CD8-positive, alpha-beta memory T cell (primary cell): ENCODE measurements around the gene CYFIP2. TPM values are rescaled to one million over a fixed set of nuclear protein-coding genes. Genes with fewer than 3 reads are reported as not detected.
"Not testable (repeated sequence)": the region's sequence is repeated elsewhere in the genome, so short reads cannot be mapped to it uniquely, and the experiment has no call there.

ENCODE experiments used
- CTCF ChIA-PET: fragments of 350-600 bp; sonication (Branson Sonifier 250); formaldehyde crosslinking; loops from one replicate; lab custom pipeline; 2021; ENCODE audit warnings: antibody characterized with exemption; lab: Charles Lee
- POLR2A ChIA-PET: fragments of 350-600 bp; sonication (Branson Sonifier 250); formaldehyde crosslinking; loops from one replicate; lab custom pipeline; 2021; ENCODE audit warnings: antibody characterized with exemption; lab: Charles Lee
- DNase-seq, 5 donors: peaks; one replicate each; pipeline versions ENCODE4 v3.0.0 to v3.0.0-alpha.2; 2020 to 2022; ENCODE audit warnings: mixed read lengths in 1 of 5
- H3K27ac ChIP-seq: one replicate; pipeline ENCODE4 v1.7.0; 2013; ENCODE audit warnings: low read depth, mild to moderate bottlenecking, low read length, moderate library complexity
- H3K27me3 ChIP-seq: 2 replicates; pipeline ENCODE4 v1.7.0; 2013; ENCODE audit warnings: low read length, mild to moderate bottlenecking; ENCODE audit not compliant: insufficient read depth, poor library complexity, severe bottlenecking
- H3K36me3 ChIP-seq: 2 replicates; pipeline ENCODE4 v1.7.0; 2013; ENCODE audit warnings: mild to moderate bottlenecking, low read length, moderate library complexity; ENCODE audit not compliant: insufficient read depth
- H3K4me1 ChIP-seq: 2 replicates; pipeline ENCODE4 v1.7.0; 2013; ENCODE audit warnings: mild to moderate bottlenecking, low read length, moderate library complexity; ENCODE audit not compliant: insufficient read depth
- H3K4me3 ChIP-seq: 2 replicates; pipeline ENCODE4 v1.7.0; 2013; ENCODE audit warnings: mild to moderate bottlenecking, low read length
- H3K9me3 ChIP-seq: 2 replicates; pipeline ENCODE4 v1.7.0; 2013; ENCODE audit warnings: mild to moderate bottlenecking, low read length
- H3K27ac Mint-ChIP-seq, 8 donors: one replicate each; pipeline ENCODE4 v1.8.0; 2020 to 2021; ENCODE audit warnings: mixed read lengths in 8 of 8, mild to moderate bottlenecking in 6 of 8, inconsistent platforms in 3 of 8, moderate library complexity in 3 of 8
- H3K27me3 Mint-ChIP-seq, 2 donors: one replicate each; pipeline ENCODE4 v1.8.0; 2020 to 2021; ENCODE audit warnings: mixed read lengths in 2 of 2, mild to moderate bottlenecking in 1 of 2, moderate library complexity in 1 of 2
- H3K36me3 Mint-ChIP-seq, 3 donors: one replicate each; pipeline ENCODE4 v1.8.0; 2020 to 2021; ENCODE audit warnings: mixed read lengths in 3 of 3, inconsistent platforms in 1 of 3, mild to moderate bottlenecking in 1 of 3
- H3K4me1 Mint-ChIP-seq, 3 donors: one replicate each; pipeline ENCODE4 v1.8.0; 2020 to 2021; ENCODE audit warnings: mixed read lengths in 3 of 3, inconsistent platforms in 1 of 3, mild to moderate bottlenecking in 1 of 3
- H3K4me3 Mint-ChIP-seq, 7 donors: one replicate each; pipeline ENCODE4 v1.8.0; 2020 to 2021; ENCODE audit warnings: mixed read lengths in 7 of 7, mild to moderate bottlenecking in 6 of 7, moderate library complexity in 4 of 7, inconsistent platforms in 2 of 7
- H3K9me3 Mint-ChIP-seq, 5 donors: one replicate each; pipeline ENCODE4 v1.8.0; 2020 to 2022; ENCODE audit warnings: mixed read lengths in 5 of 5, mild to moderate bottlenecking in 3 of 5, moderate library complexity in 2 of 5, inconsistent platforms in 1 of 5
- polyA plus RNA-seq: library from polyadenylated mRNA; unstranded; fragments of 300-500 nt; fragmentation: Illumina TruSeq; gene quantifications from one replicate; pipeline ENCODE4 v1.2.3, GENCODE V29; 2021
- total RNA-seq, 2 experiments: library from RNA; stranded (reverse); gene quantifications; one replicate each; pipeline ENCODE4 v1.2.3, GENCODE V29; 2021

CYFIP2 gene
- total and polyA plus RNA-seq, 3 experiments from 2014 or later, result 239 to 534 (median 259) TPM

DNA sequence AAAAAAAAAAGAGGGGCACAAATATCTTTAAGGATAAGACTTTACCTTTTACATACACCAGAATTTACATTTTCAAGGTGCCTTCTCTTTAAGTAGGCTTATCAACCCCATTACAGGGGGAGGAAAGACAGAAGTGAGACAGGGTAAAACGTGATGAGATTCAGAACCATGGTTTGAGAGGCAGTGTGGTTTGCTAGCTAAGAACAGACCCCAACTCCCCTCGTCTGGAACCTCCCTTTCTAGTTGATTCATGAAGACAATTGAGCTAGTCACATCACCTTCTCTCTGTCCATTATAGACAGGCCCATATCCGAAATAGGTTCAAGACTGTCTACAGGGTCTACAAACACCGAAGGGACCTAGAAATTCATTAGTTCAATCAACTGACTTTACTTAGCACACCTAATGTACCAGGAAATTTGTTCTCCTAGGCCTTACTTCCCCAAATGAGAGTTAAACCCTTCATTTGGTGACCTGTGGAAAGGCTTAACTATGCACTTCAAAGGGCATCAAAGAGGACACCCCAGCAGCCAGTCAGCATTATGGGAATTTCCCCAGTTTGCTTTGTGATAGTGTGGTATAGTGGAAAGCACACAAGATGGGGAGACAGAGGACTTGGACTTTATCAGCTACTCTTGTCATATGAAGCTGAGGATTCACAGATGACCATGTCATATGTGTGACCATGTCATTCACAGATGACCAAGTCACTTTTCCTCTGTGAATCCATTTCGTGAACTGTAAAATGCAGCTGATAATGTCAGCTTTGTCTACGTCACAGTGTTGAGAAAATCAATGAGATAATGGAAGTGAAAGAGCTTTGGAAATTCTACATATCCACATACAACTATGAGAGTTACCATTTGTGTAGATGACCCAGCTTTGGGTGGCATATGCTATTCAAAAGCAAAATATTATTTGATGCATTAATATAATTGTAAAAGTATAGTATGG lies 40.2 kb upstream of the CYFIP2 start:
- H3K4me1 ChIP-seq, result peaks cover 77% of the 10 kb centered on the region
- no peak overlapping the region for H3K27ac ChIP-seq
- CTCF ChIA-PET, result interaction anchor here (0.6 to 2.6 kb wide), 8 partner anchors 10 to 83 kb away, joined by 3 to 10 read pairs (median 4); partner anchors contain the start of gene MED7

GRCh38 chr5:157230610-157231009 lies 35.3 kb upstream of the CYFIP2 start:
- ChIA-PET CTCF (interaction anchor here (1.0 to 1.2 kb wide), 3 partner anchors 32 to 82 kb away, joined by 3 to 5 read pairs (median 3); no protein-coding TSS in a partner anchor), POLR2A (interaction anchor here (0.6 to 1.0 kb wide), 2 partner anchors 9 to 30 kb away, joined by 3 read pairs; no protein-coding TSS in a partner anchor)
- H3K4me3 ChIP-seq, result no peak overlapping the region
- H3K4me1 ChIP-seq, result peaks cover 72% of the 10 kb centered on the region
- Mint-ChIP-seq H3K9me3 (no peaks in the 10 kb centered on the region), H3K36me3 (peaks cover 26 to 90% (median 36%) of the 10 kb centered on the region in 3 donors), H3K27me3 (no peaks in the 10 kb centered on the region), H3K4me1 (peaks cover 46 to 79% (median 74%) of the 10 kb centered on the region in 3 donors), H3K4me3 (no peak overlapping the region), H3K27ac (peak overlapping the region in 3 of 8 donors; percentile 47 to 81 (median 60))
- peaks cover 74% of the 10 kb centered on the region for H3K36me3 ChIP-seq
- no peaks in the 10 kb centered on the region for H3K9me3 ChIP-seq
- H3K27me3 ChIP-seq, result no peaks in the 10 kb centered on the region
- H3K27ac ChIP-seq, result no peak overlapping the region
- DNase-seq, result no peak

More for the DNA sequence above, 40.2 kb upstream of the CYFIP2 start:
- H3K36me3 ChIP-seq, result peaks cover 50% of the 10 kb centered on the region
- peaks cover 31 to 90% (median 34%) of the 10 kb centered on the region in 3 donors for H3K36me3 Mint-ChIP-seq
- H3K27ac Mint-ChIP-seq, result peak overlapping the region; percentile 74 to 93 (median 88)
- no peak overlapping the region for H3K4me3 ChIP-seq
- peaks cover 49 to 81% (median 71%) of the 10 kb centered on the region in 3 donors for H3K4me1 Mint-ChIP-seq
- no peaks in the 10 kb centered on the region for H3K27me3 ChIP-seq
- DNase-seq, result peak in 1 of 5 donors; percentile 19
- H3K27me3 Mint-ChIP-seq, result no peaks in the 10 kb centered on the region
- POLR2A ChIA-PET, result interaction anchor here (0.5 to 1.7 kb wide), 5 partner anchors 9 to 83 kb away, joined by 3 to 4 read pairs (median 3); partner anchors contain the start of genes ITK and MED7
- no peaks in the 10 kb centered on the region for H3K9me3 Mint-ChIP-seq
- no peaks in the 10 kb centered on the region for H3K9me3 ChIP-seq
- peak overlapping the region in 6 of 7 donors; percentile 12 to 66 (median 50) for H3K4me3 Mint-ChIP-seq

DNA sequence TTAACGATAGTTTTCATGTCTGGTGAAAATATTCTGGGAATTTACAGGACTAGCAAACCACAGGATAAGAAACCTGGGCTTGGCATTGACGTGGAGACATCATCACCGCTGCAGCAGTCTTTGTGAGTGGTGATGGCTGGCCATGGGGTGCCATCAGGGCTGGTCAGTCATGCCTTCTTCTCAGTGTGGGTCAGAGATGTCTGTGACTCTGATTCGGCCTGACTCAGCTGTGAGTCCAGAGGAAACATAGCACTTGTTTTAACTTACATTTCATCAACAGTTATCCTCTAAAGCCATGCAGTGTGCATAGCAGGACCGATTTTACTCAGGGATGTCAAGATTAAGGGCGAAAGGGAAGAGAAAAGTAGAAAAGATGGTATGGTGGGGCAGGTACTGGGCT lies 33.2 kb upstream of the CYFIP2 start:
- Histone ChIP-seq H3K4me3 (no peak overlapping the region), H3K27ac (no peak overlapping the region), H3K4me1 (peaks cover 52% of the 10 kb centered on the region), H3K9me3 (no peaks in the 10 kb centered on the region), H3K27me3 (no peaks in the 10 kb centered on the region), H3K36me3 (peaks cover 84% of the 10 kb centered on the region)
- Mint-ChIP-seq H3K4me3 (peak overlapping the region in 4 of 7 donors; percentile 3 to 35 (median 9)), H3K4me1 (peaks cover 36 to 73% (median 55%) of the 10 kb centered on the region in 3 donors), H3K27ac (peak overlapping the region; percentile 62 to 88 (median 88)), H3K36me3 (peaks cover 21 to 90% (median 29%) of the 10 kb centered on the region in 3 donors), H3K9me3 (no peaks in the 10 kb centered on the region), H3K27me3 (no peaks in the 10 kb centered on the region)
- no peak for DNase-seq
- ChIA-PET CTCF (no interaction called here), POLR2A (interaction anchor here (1.4 kb wide), 1 partner anchor 17 kb away, joined by 3 read pairs; no protein-coding TSS in a partner anchor)

DNA sequence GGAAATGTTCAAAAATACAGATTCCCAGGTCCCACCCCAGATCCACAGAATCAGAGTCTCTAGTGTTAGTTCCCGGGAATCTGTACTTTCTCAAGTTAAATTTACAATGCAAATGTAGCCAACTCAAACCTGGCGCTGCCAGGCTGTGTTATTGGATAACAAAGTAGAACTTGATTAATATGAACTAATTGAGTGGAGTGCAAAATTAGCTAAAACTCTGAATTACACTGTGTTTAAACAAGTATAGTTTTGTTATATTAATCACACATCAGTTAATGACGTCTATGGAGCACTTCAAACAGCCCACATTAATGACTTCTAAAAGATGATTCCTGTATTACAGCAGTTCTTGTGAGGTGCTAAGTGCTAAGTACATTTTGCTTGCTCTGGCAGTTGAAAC lies 32.4 kb upstream of the CYFIP2 start:
- Mint-ChIP-seq H3K27ac (peak overlapping the region; percentile 62 to 88 (median 88)), H3K36me3 (peaks cover 27 to 93% (median 35%) of the 10 kb centered on the region in 3 donors), H3K4me1 (peaks cover 36 to 78% (median 57%) of the 10 kb centered on the region in 3 donors), H3K27me3 (no peaks in the 10 kb centered on the region), H3K9me3 (no peaks in the 10 kb centered on the region), H3K4me3 (peak overlapping the region in 3 of 7 donors; percentile 8 to 46 (median 10))
- no peaks in the 10 kb centered on the region for H3K27me3 ChIP-seq
- ChIA-PET CTCF (interaction anchor here (1.6 kb wide), 1 partner anchor 30 kb away, joined by 3 read pairs; no protein-coding TSS in a partner anchor), POLR2A (interaction anchor here (0.8 to 1.4 kb wide), 2 partner anchors 16 to 81 kb away, joined by 3 read pairs; no protein-coding TSS in a partner anchor)
- H3K9me3 ChIP-seq, result no peaks in the 10 kb centered on the region
- H3K36me3 ChIP-seq, result peaks cover 86% of the 10 kb centered on the region
- peak in 2 of 5 donors; percentile 70 to 76 for DNase-seq
- no peak overlapping the region for H3K4me3 ChIP-seq
- H3K27ac ChIP-seq, result no peak overlapping the region
- H3K4me1 ChIP-seq, result peaks cover 46% of the 10 kb centered on the region

DNA sequence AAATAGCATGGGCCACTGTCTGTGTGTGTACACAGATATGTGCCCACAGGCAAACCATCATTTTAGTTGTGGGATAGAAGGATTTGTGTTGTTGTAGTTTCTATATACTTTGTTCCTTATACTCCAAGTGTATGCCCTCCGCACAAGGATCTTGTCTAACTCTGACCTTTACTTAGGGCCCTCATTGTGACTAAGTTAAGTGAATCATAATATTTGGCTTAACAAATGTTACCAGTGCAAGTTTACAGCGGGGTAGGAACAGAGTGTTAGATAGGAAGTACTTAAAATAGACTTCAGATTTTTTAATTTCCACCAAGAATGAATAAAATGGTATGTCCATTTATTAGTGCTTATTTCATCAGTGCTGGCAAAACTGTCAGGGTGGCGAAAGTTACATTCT lies 29.5 kb upstream of the CYFIP2 start:
- H3K4me1 ChIP-seq, result peaks cover 32% of the 10 kb centered on the region
- POLR2A ChIA-PET, result interaction anchor here (0.7 kb wide), 1 partner anchor 82 kb away, joined by 3 read pairs; no protein-coding TSS in a partner anchor
- H3K4me3 ChIP-seq, result no peak overlapping the region
- no peaks in the 10 kb centered on the region for H3K9me3 Mint-ChIP-seq
- no peak overlapping the region for H3K4me3 Mint-ChIP-seq
- H3K27me3 Mint-ChIP-seq, result no peaks in the 10 kb centered on the region
- CTCF ChIA-PET, result interaction anchor here (1.1 kb wide), 1 partner anchor 40 kb away, joined by 3 read pairs; no protein-coding TSS in a partner anchor
- H3K36me3 ChIP-seq, result peaks cover 83% of the 10 kb centered on the region
- H3K36me3 Mint-ChIP-seq, result peaks cover 44 to 95% (median 44%) of the 10 kb centered on the region in 3 donors
- peaks cover 32 to 72% (median 54%) of the 10 kb centered on the region in 3 donors for H3K4me1 Mint-ChIP-seq
- H3K27me3 ChIP-seq, result no peaks in the 10 kb centered on the region
- DNase-seq, result no peak
- peak overlapping the region in 4 of 8 donors; percentile 36 to 73 (median 58) for H3K27ac Mint-ChIP-seq
- no peak overlapping the region for H3K27ac ChIP-seq
- H3K9me3 ChIP-seq, result no peaks in the 10 kb centered on the region

DNA sequence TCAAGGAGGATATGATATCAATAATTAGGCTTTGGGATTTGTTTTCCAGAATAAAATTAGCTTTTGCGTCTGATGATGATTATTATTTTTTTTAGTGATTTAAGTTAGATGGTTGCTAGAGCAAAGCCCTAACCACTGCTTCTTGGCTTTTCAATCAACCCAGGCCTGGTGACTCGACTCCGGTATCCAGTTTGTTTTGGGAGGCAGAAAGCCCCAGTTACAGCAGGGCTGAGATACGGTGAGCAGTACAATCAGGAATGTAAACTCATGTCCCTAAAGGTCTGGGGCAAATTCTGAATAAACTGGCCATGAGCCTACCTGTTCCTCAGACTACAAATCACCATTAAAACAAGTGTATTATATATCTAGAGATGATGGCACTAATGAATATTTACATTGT lies 24.4 kb upstream of the CYFIP2 start:
- CTCF ChIA-PET, result interaction anchor here (1.2 kb wide), 1 partner anchor 20 kb away, joined by 3 read pairs; no protein-coding TSS in a partner anchor
- no peak for DNase-seq
- no peak overlapping the region for H3K27ac ChIP-seq
- peak overlapping the region in 3 of 8 donors; percentile 3 to 73 (median 17) for H3K27ac Mint-ChIP-seq
- no peaks in the 10 kb centered on the region for H3K9me3 ChIP-seq
- H3K27me3 ChIP-seq, result no peaks in the 10 kb centered on the region
- no peak overlapping the region for H3K4me3 Mint-ChIP-seq
- no peak overlapping the region for H3K4me3 ChIP-seq
- H3K9me3 Mint-ChIP-seq, result no peaks in the 10 kb centered on the region
- peaks cover 23 to 70% (median 51%) of the 10 kb centered on the region in 3 donors for H3K4me1 Mint-ChIP-seq
- H3K27me3 Mint-ChIP-seq, result no peaks in the 10 kb centered on the region
- peaks cover 41 to 99% (median 51%) of the 10 kb centered on the region in 3 donors for H3K36me3 Mint-ChIP-seq
- POLR2A ChIA-PET, result interaction anchor here (0.6 to 0.7 kb wide), 2 partner anchors 20 to 94 kb away, joined by 3 read pairs; no protein-coding TSS in a partner anchor
- peaks cover 92% of the 10 kb centered on the region for H3K36me3 ChIP-seq
- peaks cover 26% of the 10 kb centered on the region for H3K4me1 ChIP-seq

GRCh38 chr5:157244704-157245103 lies 21.2 kb upstream of the CYFIP2 start:
- POLR2A ChIA-PET, H3K9me3 Mint-ChIP-seq, H3K27me3 ChIP-seq, H3K9me3 ChIP-seq, H3K4me3 Mint-ChIP-seq, H3K27me3 Mint-ChIP-seq, H3K27ac ChIP-seq, H3K4me3 ChIP-seq, DNase-seq: not testable (repeated sequence)
- peaks cover 53 to 79% (median 74%) of the 10 kb centered on the region in 3 donors for H3K4me1 Mint-ChIP-seq
- peaks cover 51 to 99% (median 52%) of the 10 kb centered on the region in 3 donors for H3K36me3 Mint-ChIP-seq
- CTCF ChIA-PET, result interaction anchor here (1.8 to 2.1 kb wide), 2 partner anchors 23 to 102 kb away, joined by 5 to 6 read pairs; partner anchors contain the start of gene MED7
- H3K36me3 ChIP-seq, result peaks cover 90% of the 10 kb centered on the region
- H3K27ac Mint-ChIP-seq, result peak overlapping the region; percentile 30 to 84 (median 58)
- H3K4me1 ChIP-seq, result peaks cover 59% of the 10 kb centered on the region
